AG09309 (cell line): ENCODE measurements around the gene SRSF3.

Experiments
- DNase-seq: peaks from one replicate; pipeline ENCODE4 v3.0.0-alpha.2; 2010; ENCODE audit warnings: low read depth
- H3K4me3 ChIP-seq: 2 replicates; pipeline ENCODE4 v1.5.1; 2011; ENCODE audit warnings: mild to moderate bottlenecking, low read depth, low read length, moderate library complexity; ENCODE audit not compliant: control insufficient read depth
- CTCF ChIP-seq: IDR thresholded peaks from 2 replicates; pipeline ENCODE4 v1.5.1; 2011; ENCODE audit warnings: mild to moderate bottlenecking, low read depth, low read length, inconsistent platforms; ENCODE audit not compliant: insufficient read depth, control insufficient read depth; ENCODE audit errors: missing control alignments

The SRSF3 gene

GRCh38 chr6:36638579-36638978, 44.4 kb downstream of the SRSF3 start:
- no peak overlapping the region for H3K4me3 ChIP-seq
- DNase-seq = no peak
- no peak for TF ChIP-seq CTCF

GRCh38 chr6:36639171-36639808, 45.1 kb downstream of the SRSF3 start:
- DNase-seq = no peak
- no peak overlapping the region for H3K4me3 ChIP-seq
- TF ChIP-seq CTCF = no peak

GRCh38 chr6:36641543-36641942, 47.4 kb downstream of the SRSF3 start:
- no peak for DNase-seq
- H3K4me3 ChIP-seq = no peak overlapping the region
- TF ChIP-seq CTCF = no peak

- TF ChIP-seq CTCF = no peak
- DNase-seq = peak; percentile 61
- no peak overlapping the region for H3K4me3 ChIP-seq
Observed at GRCh38 chr6:36642913-36643817, 49.0 kb downstream of the SRSF3 start.

GRCh38 chr6:36643977-36644376, 49.8 kb downstream of the SRSF3 start:
- no peak for TF ChIP-seq CTCF
- no peak for DNase-seq
- no peak overlapping the region for H3K4me3 ChIP-seq

- TF ChIP-seq CTCF = no peak
- DNase-seq = no peak
Observed at GRCh38 chr6:36649086-36649485, 54.9 kb downstream of the SRSF3 start.

More at GRCh38 chr6:36649086-36649485, 54.9 kb downstream of the SRSF3 start:
- no peak overlapping the region for H3K4me3 ChIP-seq
